ENCODE measurements around the gene ACKR3.

DNA sequence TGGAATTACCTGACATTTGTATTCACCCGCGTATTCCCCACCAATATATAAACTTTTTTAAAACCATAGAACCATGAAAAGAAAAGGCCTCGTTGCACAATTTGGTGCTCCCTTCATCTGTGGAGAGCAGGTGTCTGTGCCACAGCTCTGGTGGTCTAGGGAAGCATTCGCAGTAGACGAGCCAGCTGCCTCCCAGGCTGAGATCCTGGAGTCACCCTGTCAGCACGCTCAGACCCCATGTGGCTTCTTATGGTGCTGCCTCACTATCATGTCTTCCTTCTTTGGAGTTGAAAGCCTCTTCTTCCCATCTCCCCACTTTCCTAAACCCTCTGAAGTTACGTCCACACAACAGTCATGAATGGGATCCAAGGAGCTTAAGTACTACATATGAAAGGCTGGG lies 38.4 kb upstream of the ACKR3 start:
- TF ChIP-seq, protein P1, sequence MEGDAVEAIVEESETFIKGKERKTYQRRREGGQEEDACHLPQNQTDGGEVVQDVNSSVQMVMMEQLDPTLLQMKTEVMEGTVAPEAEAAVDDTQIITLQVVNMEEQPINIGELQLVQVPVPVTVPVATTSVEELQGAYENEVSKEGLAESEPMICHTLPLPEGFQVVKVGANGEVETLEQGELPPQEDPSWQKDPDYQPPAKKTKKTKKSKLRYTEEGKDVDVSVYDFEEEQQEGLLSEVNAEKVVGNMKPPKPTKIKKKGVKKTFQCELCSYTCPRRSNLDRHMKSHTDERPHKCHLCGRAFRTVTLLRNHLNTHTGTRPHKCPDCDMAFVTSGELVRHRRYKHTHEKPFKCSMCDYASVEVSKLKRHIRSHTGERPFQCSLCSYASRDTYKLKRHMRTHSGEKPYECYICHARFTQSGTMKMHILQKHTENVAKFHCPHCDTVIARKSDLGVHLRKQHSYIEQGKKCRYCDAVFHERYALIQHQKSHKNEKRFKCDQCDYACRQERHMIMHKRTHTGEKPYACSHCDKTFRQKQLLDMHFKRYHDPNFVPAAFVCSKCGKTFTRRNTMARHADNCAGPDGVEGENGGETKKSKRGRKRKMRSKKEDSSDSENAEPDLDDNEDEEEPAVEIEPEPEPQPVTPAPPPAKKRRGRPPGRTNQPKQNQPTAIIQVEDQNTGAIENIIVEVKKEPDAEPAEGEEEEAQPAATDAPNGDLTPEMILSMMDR (IDR thresholded peaks at IDR 0.05) = no peak
- no peak for TF ChIP-seq EP300 (IDR thresholded peaks at IDR 0.05)

All from tibial nerve (tissue), 4 donors.